Activated effector memory CD4-positive, alpha-beta T cell treated with Interleukin-2 at 50 U/mL for 16 hours (primary cell): ENCODE data around the gene TMEM154.

Source experiments
- DNase-seq: peaks from one replicate; pipeline ENCODE4 v3.0.0-alpha.2; 2020

TMEM154 gene

DNA sequence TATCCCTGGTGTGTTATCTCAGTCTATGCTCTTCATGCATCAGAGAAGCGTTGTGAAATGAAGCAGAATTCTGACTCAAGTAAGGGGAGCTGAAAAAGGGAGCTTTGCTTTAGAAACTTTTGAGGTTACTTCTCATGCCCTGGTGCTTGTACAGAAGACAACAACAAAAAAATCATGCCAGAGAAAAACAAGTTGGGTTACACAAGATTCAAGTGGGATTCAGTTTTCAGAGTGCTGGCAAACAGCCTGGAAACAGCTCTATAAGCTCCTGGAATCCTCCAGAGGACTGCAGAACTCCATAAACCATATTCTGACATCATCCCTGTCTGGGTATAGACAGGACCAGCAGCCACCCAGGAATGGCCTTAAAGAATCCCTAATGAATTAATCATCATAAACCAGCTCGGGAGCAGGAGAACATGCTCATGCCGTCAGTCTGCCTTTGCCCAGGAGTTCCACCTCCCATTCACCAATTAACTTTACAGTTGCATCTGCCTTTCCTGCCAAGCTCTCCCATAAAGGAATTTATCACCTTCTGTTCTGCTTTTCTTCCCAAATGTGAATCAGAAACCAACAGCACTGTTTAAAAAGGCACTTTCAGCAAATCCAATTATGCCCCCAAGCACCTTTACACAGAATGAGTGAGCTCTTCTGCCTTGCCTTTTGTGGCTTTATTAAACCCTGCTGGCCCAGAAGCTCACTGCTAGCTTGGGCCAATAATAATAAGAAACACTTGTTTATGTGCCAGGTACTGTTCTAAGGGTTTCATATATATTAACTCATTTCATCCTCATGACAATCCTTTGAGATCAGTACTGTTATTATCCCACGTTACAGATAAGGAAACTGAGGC lies 89.4 kb downstream of the TMEM154 start:
- no peak for DNase-seq

DNA sequence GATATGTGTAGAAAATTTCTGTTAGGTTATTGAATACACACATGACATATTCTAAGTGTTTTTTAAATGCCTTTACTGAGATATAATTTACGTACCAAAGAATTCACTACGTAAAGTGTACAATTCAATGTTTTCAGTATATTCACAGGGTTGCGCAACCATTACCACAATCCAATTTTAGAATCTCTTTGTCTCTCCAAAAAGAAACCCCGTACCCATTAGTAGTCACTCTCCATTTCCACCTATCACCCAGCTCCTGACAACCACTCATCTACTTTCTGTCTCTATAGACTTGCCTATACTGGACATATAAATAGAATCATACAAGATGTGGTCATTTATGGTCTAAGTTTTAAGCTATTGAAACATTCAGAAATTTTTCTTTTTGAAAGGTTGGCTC lies 90.9 kb downstream of the TMEM154 start:
- no peak for DNase-seq

DNA sequence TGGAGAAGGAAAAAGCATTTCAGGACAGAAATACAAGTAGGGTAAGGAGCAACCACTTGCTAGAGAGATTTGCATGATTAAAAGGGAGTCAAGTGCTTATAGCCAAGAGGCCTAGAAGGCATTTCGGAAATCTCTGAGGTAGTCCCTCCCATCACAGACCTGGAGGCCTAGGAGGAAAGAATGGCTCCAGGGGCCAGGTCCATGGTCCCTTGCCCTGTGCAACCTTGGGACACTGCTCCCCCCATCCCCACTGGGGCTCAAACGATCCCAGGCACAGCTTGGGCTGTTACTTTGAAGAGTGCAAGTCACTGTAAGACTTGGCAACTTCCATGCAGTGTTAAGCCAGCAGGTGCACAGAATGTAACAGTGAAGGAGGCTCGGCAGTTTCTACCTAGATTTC lies 92.7 kb downstream of the TMEM154 start:
- no peak for DNase-seq

DNA sequence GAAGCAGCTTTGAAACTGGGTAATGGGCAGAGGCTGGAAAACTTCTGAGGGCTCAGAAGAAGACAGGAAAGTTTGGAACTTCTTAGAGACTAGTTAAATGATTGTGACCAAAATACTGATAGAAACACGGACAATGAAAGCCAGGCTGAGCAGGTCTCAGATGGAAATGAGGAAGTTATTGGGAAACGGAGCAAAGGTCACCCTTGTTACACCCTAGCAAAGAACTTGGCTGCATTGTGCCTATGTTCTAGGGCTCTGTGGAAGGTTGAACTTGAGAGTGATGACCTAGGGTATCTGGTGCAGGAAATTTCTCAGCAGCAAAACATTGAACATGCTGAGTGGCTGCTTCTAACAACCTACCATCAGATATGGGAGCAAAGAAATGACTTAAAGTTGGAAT lies 93.1 kb downstream of the TMEM154 start:
- DNase-seq, result no peak

DNA sequence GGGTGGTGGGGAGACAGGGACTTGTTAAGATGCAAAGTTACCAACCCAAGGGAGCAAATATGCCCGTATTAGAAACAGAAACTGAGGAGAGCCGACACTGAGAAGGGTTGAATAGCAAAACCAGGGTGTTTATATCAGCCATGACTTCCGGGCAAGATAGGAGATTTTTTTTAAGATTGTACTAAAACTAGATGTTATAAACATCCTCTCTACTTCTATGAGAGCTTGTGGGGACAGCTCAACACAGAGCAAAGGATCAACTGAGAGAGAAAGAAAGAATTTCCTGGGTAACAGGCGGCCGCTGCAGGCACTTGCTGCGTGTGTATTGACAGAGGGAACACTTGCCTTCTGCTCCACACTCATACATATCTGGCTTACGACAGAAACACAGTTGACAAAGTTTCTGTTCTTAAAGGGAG lies 94.8 kb downstream of the TMEM154 start:
- DNase-seq, result no peak

DNA sequence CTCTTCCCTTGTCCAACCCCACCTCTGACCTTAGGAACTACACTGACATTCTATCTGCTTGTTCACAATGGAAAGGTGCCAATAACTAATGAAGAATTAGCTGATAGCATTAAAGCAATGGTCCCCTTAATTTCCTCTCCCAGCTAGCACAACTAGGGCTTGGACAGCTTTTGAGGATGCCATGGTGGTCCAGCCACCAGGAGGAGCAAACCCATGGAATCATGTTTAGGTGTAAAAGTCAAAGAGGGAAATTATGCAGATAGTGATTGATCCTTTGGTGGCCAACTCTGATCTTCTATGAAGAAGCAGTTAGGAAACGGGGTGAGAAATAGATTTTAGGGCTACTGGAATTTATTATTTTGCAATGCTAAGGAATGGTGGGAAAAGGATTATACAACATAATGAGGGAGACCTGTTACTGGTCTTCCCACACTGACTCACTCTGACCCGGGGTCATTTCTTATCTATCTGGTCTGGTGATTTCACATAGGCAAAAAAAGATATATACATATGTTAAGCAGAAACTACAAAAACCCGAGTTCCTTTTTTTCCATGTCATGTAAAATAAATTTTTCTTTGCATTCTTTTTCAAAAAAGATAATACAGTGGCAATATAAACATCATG lies 98.1 kb downstream of the TMEM154 start:
- no peak for DNase-seq

DNA sequence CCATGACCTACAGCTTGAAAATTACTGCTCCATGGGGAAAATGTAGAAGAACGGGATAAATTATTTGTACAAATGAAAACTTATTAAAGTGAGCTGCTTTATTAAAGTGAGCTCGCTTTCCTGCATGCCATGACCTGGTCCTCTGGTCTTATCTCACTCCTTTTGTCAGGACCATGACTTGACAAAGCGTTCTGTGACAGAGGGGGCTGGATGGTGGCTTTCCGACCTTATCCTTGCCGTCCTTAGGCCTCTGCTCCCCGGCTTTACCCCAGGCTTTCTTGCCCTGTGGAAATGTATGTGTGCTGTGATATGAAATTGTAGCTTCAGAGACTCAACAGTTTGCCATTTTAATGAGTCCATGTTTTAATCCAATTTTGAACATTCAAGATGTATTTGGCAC lies 99.9 kb downstream of the TMEM154 start:
- no peak for DNase-seq

DNA sequence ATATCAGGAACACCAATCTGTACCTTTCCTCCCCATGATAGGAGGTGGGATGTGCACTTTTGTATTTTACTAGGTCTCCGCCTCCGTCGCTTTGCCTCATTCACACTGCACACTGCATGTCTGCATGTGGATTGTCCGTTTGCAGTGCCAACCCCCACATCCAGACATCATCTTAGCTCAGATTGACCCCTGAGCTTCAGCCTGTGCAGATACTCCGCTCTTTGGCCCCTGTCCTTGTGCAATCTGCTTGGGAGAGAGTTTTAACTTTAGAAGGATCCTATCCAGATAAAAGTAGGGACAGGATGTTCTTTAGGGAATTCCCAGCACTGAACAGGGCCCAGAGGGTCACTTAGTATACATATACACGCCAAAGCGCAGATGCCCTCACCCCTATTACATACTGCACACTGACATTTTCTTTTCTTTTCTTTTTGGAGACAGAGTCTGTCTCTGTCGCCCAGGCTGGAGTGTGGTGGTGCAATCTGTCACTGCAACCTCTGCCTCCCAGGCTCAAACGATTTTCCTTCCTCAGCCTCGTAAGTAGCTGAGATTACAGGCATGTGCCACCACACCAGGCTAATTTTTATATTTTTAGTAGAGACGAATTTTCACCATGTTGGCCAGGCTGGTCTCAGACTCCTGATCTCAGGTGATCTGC lies 100.6 kb downstream of the TMEM154 start:
- no peak for DNase-seq

DNA sequence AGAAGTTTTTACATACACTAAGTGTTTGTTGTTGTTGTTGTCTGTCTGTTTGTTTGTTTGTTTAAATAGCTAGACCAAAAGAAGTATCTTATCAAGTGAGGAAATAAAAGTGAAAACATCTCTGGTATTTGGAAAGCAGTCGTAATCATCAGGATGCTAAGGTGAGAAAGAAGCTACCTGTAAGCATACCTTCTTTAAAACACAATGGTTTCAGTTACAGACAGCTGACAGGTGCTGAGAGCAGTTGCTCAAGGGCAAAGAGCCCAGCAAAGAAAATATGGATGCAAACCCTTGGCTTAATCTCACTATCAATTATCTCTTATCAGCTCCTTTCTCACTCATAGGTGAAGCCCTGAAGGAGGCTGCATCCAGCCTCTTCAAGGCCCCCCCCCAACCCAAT lies 101.1 kb downstream of the TMEM154 start:
- no peak for DNase-seq

DNA sequence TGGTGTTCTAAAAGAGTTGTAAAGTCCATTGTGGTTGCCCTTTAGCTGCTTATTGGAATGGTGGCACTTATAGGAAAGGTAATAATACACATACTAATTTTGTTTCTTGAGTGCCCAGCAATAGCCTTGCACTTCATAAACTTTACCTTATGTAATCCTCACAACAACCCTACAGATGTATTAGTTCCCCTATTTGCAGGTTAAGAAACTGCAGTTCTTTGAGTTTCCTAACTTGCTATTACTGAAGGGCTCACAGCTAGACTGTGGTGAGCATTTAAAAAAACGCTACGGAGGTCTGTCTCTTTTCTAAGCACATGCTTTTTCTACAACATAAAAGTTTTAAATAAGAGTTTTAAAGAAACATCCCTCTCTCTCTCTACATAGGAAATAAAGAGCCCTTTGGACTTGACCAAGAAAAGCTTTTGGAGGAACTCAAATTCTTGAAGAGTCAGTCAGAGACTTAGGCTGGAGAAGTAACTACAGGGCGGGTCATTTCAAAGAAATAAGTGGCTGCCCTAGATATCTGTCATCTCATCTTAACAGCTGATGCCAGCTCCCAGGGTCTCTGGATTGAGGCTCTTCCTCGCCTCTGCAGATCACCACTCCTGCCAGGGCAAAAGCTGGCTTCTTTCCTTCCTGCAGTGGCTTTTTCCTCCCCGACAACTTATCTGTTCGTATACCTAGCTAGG lies 101.9 kb downstream of the TMEM154 start:
- DNase-seq, result no peak

DNA sequence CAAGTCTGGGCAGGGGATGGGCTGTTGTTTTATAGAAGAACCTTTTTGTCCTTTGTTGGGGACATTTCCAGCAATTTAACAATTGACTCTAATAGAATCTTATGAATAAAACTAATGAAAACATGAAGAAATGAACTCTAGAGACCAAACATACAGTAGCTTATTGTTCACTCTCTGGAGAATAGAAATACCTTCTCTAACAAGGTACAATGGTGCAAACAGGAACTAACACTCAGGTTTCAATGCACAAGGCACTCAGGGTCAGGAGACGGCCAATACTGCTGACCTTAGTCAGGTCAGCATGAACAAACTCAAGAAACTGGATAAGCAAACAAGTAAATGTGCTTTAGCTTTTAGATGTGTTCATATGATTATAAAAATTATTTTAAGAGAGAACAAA lies 104.3 kb downstream of the TMEM154 start:
- no peak for DNase-seq

DNA sequence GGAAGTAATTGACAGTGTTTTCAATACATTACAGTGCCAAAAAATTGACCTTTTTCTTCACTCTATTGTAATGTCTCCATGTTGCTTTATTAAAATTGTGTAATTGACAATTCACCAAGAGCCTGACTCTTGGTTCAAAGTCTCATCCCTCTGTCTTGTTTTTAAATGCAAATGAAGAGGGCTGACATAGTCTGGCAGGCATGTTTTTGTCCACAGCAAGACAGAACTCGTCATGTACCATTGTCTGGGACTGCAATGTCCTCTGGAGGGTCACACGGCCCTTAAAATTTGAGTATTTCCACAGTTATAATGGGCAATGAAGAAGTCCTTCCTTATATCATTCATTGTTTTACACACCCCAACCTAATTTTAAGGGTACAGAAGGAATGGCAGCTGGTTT lies 105.9 kb downstream of the TMEM154 start:
- DNase-seq, result no peak

DNA sequence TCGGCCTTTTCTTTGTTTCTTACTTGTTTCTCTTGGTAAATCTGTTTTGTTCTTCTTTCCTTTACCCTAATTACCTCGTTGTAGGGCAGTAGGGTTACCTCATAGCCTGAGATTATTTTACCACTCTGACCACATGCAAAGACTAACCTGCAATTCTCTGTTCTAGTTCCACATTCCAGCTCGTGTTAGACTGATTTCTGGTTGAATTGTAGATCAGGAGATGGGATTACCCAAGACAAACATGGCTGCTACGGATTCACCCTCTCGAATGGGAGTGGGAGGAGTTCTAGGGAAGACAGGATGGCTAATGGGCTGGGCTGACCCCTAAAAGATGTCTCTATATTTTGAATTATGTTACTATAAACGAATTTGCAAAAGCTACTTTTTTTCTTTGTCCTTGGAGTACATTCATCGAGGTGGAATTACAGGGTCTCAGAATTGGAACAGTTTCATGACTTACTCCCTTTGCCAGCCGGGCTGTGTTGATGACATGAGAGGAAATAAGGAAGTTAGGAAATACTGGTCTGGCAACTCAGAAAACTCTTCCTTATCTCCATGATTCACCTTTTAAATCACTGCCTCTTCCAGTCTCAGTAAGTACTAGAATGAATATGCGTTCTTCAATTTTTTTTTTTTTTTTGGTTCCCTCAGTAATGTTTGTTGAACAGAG lies 107.2 kb downstream of the TMEM154 start:
- DNase-seq, result no peak

DNA sequence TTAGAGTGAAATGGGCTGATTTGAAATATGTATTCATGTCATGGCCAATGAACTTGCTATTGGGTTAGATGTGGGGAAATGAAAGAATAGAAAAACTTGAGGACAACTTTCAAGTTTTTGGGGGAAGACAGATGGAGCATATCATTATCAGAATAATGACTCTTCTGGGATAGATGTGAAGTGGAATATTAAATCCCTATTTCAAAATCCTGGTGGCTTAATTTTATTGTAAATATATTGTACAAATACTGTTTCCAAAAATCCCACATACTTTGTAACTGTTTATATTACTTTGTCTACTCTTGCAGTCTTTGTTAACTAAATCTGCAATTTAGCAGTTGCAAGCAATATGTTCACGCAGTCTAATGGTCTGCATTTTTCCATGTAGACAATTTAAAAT lies 108.0 kb downstream of the TMEM154 start:
- no peak for DNase-seq

DNA sequence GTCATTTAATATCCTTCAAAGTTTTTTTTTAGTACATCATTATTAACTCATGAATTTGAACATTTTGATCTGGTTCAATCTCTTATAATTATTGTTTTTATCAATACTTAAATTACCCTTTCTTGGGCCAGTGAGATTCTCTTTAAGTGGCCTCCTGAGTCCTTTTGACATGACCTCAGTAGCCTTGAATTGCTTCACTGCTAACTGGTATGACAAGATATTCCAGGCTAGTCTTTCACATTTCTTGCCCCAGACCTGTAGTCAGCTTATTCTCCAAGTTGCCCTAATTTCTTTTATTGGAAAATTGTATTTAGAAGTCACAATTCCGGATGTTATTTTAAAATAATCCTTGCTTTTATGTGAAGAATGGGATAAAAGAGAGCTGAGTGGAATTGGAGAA lies 108.5 kb downstream of the TMEM154 start:
- no peak for DNase-seq
